Ovary (tissue), 9 donors: ENCODE results near the gene SPAG16. TPM values are rescaled to one million over a fixed set of nuclear protein-coding genes. Genes with fewer than 3 reads are reported as not detected.

ENCODE experiments used
- DNase-seq, 5 donors: peaks; one replicate each; pipeline ENCODE4 v3.0.0-alpha.2; 2019 to 2020
- H3K27ac ChIP-seq, 2 donors: fragments of 200-600 bp; one replicate each; pipeline versions ENCODE4 v1.5.1 to v1.8.0; 2019 to 2022
- H3K27me3 ChIP-seq: fragments of 200-600 bp; one replicate; pipeline ENCODE4 v1.8.0; 2022
- H3K36me3 ChIP-seq: fragments of 200-600 bp; sonication (generic); one replicate; pipeline ENCODE4 v1.5.1; 2019
- H3K4me1 ChIP-seq: one replicate; pipeline ENCODE4 v1.8.1; 2013; ENCODE audit warnings: mild to moderate bottlenecking, moderate library complexity; ENCODE audit not compliant: insufficient read depth
- H3K4me3 ChIP-seq: fragments of 200-600 bp; sonication (generic); one replicate; pipeline ENCODE4 v1.5.1; 2017
- H3K9me3 ChIP-seq, 2 donors: fragments of 200-600 bp in 1 of 2; sonication (generic) in 1 of 2; one replicate each; pipeline versions ENCODE4 v1.5.1 to v1.8.1; 2013 to 2019; ENCODE audit warnings: mild to moderate bottlenecking in 1 of 2, moderate library complexity in 1 of 2
- CTCF ChIP-seq, 3 donors: fragments of 450-650 bp in 2 of 3; fragments of 200-600 bp in 1 of 3; IDR thresholded peaks; one replicate each; pipeline versions ENCODE4 v1.5.1 to v1.8.0; 2016 to 2022; ENCODE audit warnings: antibody characterized with exemption in 3 of 3, mild to moderate bottlenecking in 1 of 3
- EP300 ChIP-seq: sonication (generic); formaldehyde crosslinking; IDR thresholded peaks from one replicate; pipeline ENCODE4 v1.6.1; 2017; ENCODE audit warnings: antibody characterized with exemption
- POLR2A ChIP-seq: fragments of 450-650 bp; IDR thresholded peaks from one replicate; pipeline ENCODE4 v1.6.1; 2017; ENCODE audit warnings: antibody characterized with exemption, mild to moderate bottlenecking, moderate library complexity
- WGBS, 3 donors: extraction: QIAGEN DNeasy Blood & Tissue Kit in 1 of 3; methylation state at CpG; one replicate each; pipeline versions ENCODE4 v1.1.5 to v1.1.7; 2013 to 2017; 5-methylcytosine and 5-hydroxymethylcytosine counted together
- intact Hi-C, 4 donors: fragments of 100-400 bp; cut with DNase I; formaldehyde crosslinking; loops; one replicate each; pipeline versions ENCODE4 v1.11.0 to v1.15.1; 2022 to 2023
- polyA plus RNA-seq, 2 donors: library from polyadenylated mRNA; stranded (reverse); fragments of 200-250 nt in 1 of 2; fragments of 350-450 nt in 1 of 2; fragmentation: Illumina TruSeq in 1 of 2; extraction: RNeasy Lipid Tissue Mini Kit (QIAGEN cat#74804) in 1 of 2; gene quantifications; one replicate each; pipeline ENCODE4 v1.2.3, GENCODE V29; 2013 to 2014
- total RNA-seq, 7 donors: library from RNA; depleted of rRNA in 2 of 7; stranded (reverse); fragments of >200 nt in 2 of 7; fragmentation: NEBNext Ultra II Directional in 3 of 7; extraction: Animal tissue kit (Norgen Biotek cat#: 25700) in 3 of 7; gene quantifications; one replicate each; pipeline versions ENCODE4 v1.1.0 to v1.2.4, GENCODE V29; 2016 to 2023
- donor health status: DM: no; HTN: no; CAD: no; lungs with moderate emphysema.
- donor health status: DM: no; HTN: no; CAD: no.
- donor health status: Bipolar disorder and iron deficiency.
- donor health status: DM: yes; HTN: yes; CAD: no.
- donor health status: DM: no; HTN: no; CAD: no.
- donor health status: DM: yes; HTN: yes; CAD: no.

Gene SPAG16
- total and polyA plus RNA-seq, 9 donors: 25.2 to 58.7 (median 28.9) TPM

GRCh38 chr2:213806125-213806726 is 522.0 kb downstream of the SPAG16 start:
- H3K36me3 ChIP-seq: no peaks in the 10 kb centered on the region
- no peaks in the 10 kb centered on the region for H3K9me3 ChIP-seq
- TF ChIP-seq CTCF (IDR thresholded peaks at IDR 0.05): no peak
- no peak for TF ChIP-seq POLR2A
- no peak for TF ChIP-seq EP300
- no peaks in the 10 kb centered on the region for H3K4me1 ChIP-seq
- intact Hi-C loops: no loop called here
- WGBS, 3 donors: 8 to 16% (median 8%) methylated on average over 1 of the region's 1 CpG
- H3K27me3 ChIP-seq: no peaks in the 10 kb centered on the region
- DNase-seq: no peak
- H3K27ac ChIP-seq: no peak overlapping the region
- no peak overlapping the region for H3K4me3 ChIP-seq

GRCh38 chr2:213816583-213816982 is 532.3 kb downstream of the SPAG16 start:
- intact Hi-C loops: loop anchor here in 1 of 4 donors (1.0 kb wide), 1 partner anchor 18 kb away; no protein-coding TSS in a partner anchor
- Histone ChIP-seq H3K27ac (no peak overlapping the region), H3K4me1 (no peaks in the 10 kb centered on the region), H3K27me3 (no peaks in the 10 kb centered on the region), H3K36me3 (no peaks in the 10 kb centered on the region), H3K9me3 (no peaks in the 10 kb centered on the region), H3K4me3 (no peak overlapping the region)
- DNase-seq: no peak
- no peak for TF ChIP-seq EP300

- no peak overlapping the region for H3K4me3 ChIP-seq
- intact Hi-C loops: no loop called here
- H3K27me3 ChIP-seq: no peaks in the 10 kb centered on the region
- no peaks in the 10 kb centered on the region for H3K4me1 ChIP-seq
- H3K36me3 ChIP-seq: no peaks in the 10 kb centered on the region
- H3K9me3 ChIP-seq: no peaks in the 10 kb centered on the region
- no peak for DNase-seq
- WGBS, 3 donors: 30 to 34% (median 33%) methylated on average over 1 of the region's 1 CpG
- no peak for TF ChIP-seq POLR2A
- no peak for TF ChIP-seq CTCF (IDR thresholded peaks at IDR 0.05)
- TF ChIP-seq EP300: no peak
- H3K27ac ChIP-seq: no peak overlapping the region
Measured at GRCh38 chr2:213818436-213818835, 534.2 kb downstream of the SPAG16 start.

GRCh38 chr2:213834331-213834730 is 550.1 kb downstream of the SPAG16 start:
- no peaks in the 10 kb centered on the region for H3K27me3 ChIP-seq
- intact Hi-C loops: no loop called here
- H3K4me1 ChIP-seq: no peaks in the 10 kb centered on the region
- H3K27ac ChIP-seq: no peak overlapping the region
- H3K36me3 ChIP-seq: no peaks in the 10 kb centered on the region
- DNase-seq: no peak
- H3K4me3 ChIP-seq: no peak overlapping the region
- H3K9me3 ChIP-seq: no peaks in the 10 kb centered on the region
- TF ChIP-seq CTCF (IDR thresholded peaks at IDR 0.05) (no peak), EP300 (no peak), POLR2A (no peak)

- Histone ChIP-seq H3K9me3 (no peaks in the 10 kb centered on the region), H3K4me1 (no peaks in the 10 kb centered on the region), H3K27ac (no peak overlapping the region), H3K27me3 (no peaks in the 10 kb centered on the region), H3K4me3 (no peak overlapping the region), H3K36me3 (no peaks in the 10 kb centered on the region)
- WGBS, 3 donors: 35 to 49% (median 37%) methylated on average over 1 of the region's 1 CpG
- DNase-seq: no peak
- intact Hi-C loops: no loop called here
- no peak for TF ChIP-seq EP300
- no peak for TF ChIP-seq POLR2A
- TF ChIP-seq CTCF (IDR thresholded peaks at IDR 0.05): no peak
Measured at GRCh38 chr2:213834746-213835145, 550.5 kb downstream of the SPAG16 start.
